NAMALWA (cell line): ENCODE measurements around the gene F13A1.
"Not testable (repeated sequence)": the region's sequence is repeated elsewhere in the genome, so short reads cannot be mapped to it uniquely, and the experiment has no call there.

Source experiments
- DNase-seq: peaks from one replicate; pipeline ENCODE4 v3.0.0-alpha.2; 2015; ENCODE audit warnings: low spot score

The F13A1 gene

GRCh38 chr6:6317825-6318733 is 2.4 kb downstream of the F13A1 start:
- DNase-seq = no peak

GRCh38 chr6:6317386-6317785 is 3.1 kb downstream of the F13A1 start:
- DNase-seq = peak; percentile 21

DNA sequence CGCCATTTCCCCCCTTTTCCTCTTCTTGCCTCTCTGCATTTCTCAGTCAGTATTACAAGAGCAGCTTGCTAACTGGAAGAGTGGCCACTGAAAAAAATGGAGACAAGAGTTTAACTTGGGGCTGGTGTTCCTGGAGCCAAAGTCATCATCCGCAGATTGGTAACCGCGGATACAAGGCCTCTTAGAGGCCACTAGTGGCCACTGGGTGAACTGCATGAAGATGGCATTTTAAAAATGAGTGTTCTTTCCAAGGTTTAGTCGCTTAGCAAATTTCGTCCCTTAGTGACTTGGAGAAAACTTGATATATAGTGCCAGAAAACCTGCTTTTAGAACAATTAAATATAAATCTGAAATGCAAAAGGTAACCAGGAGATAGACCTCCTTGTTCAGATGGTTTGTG is 4.8 kb downstream of the F13A1 start:
- peak; percentile 75 for DNase-seq

GRCh38 chr6:6314596-6314995 is 5.9 kb downstream of the F13A1 start:
- DNase-seq = no peak

GRCh38 chr6:6312901-6313441 is 7.5 kb downstream of the F13A1 start:
- no peak for DNase-seq

GRCh38 chr6:6305575-6305974 is 14.9 kb downstream of the F13A1 start:
- DNase-seq = no peak

DNA sequence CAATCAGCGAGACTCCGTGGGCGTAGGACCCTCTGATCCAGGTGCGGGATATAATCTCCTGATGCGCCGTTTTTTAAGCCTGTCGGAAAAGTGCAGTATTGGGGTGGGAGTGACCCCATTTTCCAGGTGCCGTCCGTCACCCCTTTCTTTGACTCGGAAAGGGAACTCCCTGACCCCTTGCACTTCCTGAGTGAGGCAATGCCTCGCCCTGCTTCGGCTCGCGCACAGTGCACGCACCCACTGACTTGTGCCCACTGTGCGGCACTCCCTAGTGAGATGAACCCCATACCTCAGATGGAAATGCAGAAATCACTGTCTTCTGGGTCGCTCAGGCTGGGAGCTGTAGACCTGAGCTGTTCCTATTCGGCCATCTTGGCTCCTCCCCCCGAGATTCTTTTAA is 20.1 kb downstream of the F13A1 start:
- not testable (repeated sequence) for DNase-seq

DNA sequence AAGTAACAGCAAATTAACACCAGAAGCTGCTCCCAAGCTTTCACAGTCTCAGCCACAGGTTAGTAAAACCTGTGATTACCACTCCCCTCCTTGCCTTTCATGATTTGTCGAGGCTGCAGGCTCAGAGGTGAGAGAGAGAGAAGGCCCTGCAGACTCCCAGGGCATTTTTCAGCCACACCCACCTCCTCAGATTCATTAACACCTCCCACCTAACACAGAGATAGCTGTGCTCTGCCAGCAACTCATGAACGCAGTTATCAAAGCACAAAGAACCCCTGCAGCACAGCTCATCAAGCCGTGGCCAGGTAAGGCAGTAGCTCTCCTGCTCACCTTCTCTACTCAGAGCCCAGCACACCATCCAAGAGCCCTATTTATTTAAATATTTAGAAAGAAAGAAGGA is 27.1 kb downstream of the F13A1 start:
- DNase-seq = no peak

- peak; percentile 13 for DNase-seq
These were observed 33.0 kb downstream of the F13A1 start for GRCh38 chr6:6287415-6287814.

- DNase-seq = no peak
These were observed 34.8 kb downstream of the F13A1 start for GRCh38 chr6:6285679-6286078.

DNA sequence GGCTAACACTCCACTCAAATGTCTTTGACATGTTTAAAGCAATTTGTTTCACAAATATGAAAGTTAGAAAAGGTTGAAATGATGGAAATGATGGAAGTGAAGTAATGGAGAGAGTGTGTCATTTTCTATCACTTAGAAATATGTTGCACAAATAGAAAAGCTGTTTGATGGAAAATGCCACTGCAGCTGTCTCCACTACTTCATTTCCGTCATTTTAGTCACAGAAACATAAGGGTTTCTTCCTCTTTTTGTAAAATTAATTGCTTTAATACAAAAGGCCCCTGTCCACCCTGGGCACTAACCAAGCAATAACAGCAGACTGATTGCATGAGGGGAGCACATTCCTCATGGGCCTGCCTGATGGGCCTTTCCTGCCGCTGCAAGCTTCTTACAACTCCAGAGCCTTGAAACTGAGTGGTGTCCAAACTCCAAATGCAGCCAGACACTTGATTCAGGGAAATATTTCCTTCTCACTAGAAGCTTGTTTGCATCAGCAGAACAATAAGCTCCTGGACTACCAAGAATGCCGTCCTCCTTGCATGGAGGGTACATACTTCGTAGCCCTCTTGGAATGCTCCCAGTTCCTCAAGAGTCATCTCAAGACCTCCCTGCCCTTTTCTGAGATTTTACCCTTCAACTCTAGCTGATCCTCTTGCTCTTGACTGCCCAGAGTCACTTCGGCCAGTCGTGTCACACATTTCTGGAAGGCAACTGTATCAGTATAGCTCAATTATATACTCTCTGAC is 36.1 kb downstream of the F13A1 start:
- peak; percentile 64 for DNase-seq

- peak; percentile 51 for DNase-seq
These were observed 36.7 kb downstream of the F13A1 start for GRCh38 chr6:6283746-6284145.

- DNase-seq = no peak
These were observed 37.7 kb downstream of the F13A1 start for GRCh38 chr6:6282716-6283115.

DNA sequence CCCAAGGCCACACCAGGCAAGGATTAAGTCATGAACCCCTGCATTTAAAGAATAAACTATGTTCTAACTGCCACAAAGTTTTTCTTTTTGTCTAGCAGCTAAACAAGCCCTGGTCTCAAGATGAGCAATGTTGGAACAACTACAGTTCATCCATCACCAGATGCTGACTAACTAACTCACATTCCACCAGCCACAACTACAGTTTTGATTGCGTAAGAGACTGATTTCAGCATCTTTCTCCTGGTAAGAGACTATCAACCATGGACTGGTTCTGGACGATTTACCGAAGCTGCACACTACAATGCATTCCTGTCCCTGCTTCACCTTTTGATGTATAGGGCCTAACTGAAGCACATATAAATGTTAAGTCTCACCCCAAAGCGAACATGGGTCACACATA is 43.0 kb downstream of the F13A1 start:
- DNase-seq = no peak

- no peak for DNase-seq
These were observed 49.4 kb downstream of the F13A1 start for GRCh38 chr6:6270948-6271535.

- no peak for DNase-seq
These were observed 60.2 kb downstream of the F13A1 start for GRCh38 chr6:6260196-6260722.

- DNase-seq = no peak
These were observed 63.6 kb downstream of the F13A1 start for GRCh38 chr6:6256886-6257285.

- no peak for DNase-seq
These were observed 64.2 kb downstream of the F13A1 start for GRCh38 chr6:6256259-6256658.

DNA sequence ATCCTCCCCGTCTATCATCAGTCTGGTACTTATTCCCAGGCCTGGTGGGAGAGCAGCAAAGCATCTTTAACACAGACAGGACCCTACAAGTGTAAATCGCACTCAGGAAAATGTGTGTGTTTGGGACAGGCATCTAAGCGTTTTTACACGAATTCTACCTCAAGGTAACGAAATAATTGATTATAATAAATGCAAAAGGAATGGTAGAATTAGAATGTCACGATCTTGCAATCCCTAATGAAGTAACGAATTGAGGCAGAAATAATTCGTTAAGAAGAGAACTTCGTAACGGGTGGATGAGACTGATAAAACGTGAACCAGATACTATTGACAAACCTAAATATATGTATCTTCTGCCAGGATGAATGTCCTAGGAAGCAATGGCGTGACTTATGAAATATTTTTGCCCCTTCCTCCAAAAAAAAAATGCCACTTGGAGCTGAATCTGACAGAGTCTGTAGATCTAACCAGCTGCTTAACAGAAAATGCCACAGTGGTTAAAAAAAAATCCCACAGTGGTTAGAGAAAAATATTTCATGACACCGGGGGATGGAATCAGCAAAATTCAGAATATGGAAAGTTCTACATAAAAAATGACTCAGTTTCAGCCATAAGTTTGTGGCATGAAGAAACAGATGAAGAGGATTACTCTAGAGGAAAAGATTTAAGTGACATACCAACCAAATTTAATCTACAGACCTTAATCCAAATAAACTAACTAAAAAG is 68.7 kb downstream of the F13A1 start:
- DNase-seq = no peak

- DNase-seq = no peak
These were observed 71.8 kb downstream of the F13A1 start for GRCh38 chr6:6248651-6249050.

- DNase-seq = peak; percentile 79
These were observed 73.9 kb downstream of the F13A1 start for GRCh38 chr6:6246544-6246943.

DNA sequence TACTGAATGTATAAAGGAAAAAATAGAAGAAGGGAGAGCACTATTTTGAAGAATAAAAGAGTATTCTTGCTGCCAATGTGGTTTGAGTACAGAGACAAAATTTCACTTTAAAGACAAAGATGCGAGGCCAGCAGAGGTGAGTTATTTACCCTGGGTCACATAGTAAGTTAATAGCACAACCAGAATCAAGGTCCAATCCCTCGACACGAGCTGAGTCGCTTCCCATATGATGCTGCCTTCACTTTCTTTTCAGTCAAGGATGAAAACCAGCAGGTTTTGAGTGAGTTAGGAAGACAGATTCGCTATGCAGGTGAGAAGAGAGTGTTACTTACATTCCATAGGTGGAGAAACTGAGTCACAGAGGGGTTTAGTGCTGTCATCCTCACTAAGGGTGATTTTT is 75.8 kb downstream of the F13A1 start:
- DNase-seq = no peak
